ENCODE results near the gene TRIM2.

DNA sequence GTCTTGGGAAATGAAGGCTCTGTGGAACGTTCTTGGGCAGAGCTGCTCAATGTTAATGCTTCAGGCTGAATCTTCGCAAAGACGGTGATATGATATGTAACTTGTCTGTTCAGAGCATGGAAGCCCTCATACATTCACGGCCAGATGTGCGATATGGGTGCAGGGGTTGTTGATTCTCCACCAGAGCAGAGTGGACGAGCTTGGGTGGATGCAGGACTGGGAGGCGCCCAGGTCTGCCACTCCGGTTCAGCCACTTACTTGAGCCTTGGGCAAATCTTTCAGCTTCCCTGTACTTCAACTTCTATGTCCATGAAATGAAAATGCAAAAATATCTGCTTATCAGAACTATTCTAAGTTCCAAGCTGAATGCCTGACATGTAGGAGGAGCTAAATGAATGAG, 92.9 kb downstream of the TRIM2 start:
- TF ChIP-seq, protein P1, sequence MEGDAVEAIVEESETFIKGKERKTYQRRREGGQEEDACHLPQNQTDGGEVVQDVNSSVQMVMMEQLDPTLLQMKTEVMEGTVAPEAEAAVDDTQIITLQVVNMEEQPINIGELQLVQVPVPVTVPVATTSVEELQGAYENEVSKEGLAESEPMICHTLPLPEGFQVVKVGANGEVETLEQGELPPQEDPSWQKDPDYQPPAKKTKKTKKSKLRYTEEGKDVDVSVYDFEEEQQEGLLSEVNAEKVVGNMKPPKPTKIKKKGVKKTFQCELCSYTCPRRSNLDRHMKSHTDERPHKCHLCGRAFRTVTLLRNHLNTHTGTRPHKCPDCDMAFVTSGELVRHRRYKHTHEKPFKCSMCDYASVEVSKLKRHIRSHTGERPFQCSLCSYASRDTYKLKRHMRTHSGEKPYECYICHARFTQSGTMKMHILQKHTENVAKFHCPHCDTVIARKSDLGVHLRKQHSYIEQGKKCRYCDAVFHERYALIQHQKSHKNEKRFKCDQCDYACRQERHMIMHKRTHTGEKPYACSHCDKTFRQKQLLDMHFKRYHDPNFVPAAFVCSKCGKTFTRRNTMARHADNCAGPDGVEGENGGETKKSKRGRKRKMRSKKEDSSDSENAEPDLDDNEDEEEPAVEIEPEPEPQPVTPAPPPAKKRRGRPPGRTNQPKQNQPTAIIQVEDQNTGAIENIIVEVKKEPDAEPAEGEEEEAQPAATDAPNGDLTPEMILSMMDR (IDR thresholded peaks at IDR 0.05; ENCODE audit: low read length), result no peak
- TF ChIP-seq EZH2 (optimal IDR thresholded peaks at IDR 0.05; ENCODE audit: low read depth, low read length), result no peak
